Suprapubic skin (tissue), 3 donors: ENCODE results near the gene SLC6A18.

Experiments used
- POLR2AphosphoS5 ChIP-seq, 3 donors: sonication (generic); formaldehyde crosslinking; IDR thresholded peaks; one replicate each; pipeline ENCODE4 v1.6.1; 2017; ENCODE audit warnings: antibody characterized with exemption in 3 of 3
- TF ChIP-seq, protein P1 (sequence below), 2 donors: fragments of 200-600 bp in 1 of 2; fragments of 450-650 bp in 1 of 2; sonication (generic) in 1 of 2; IDR thresholded peaks; one replicate each; pipeline ENCODE4 v1.5.1; 2016 to 2019; ENCODE audit warnings: antibody characterized with exemption in 2 of 2, mild to moderate bottlenecking in 1 of 2, moderate library complexity in 1 of 2

DNA sequence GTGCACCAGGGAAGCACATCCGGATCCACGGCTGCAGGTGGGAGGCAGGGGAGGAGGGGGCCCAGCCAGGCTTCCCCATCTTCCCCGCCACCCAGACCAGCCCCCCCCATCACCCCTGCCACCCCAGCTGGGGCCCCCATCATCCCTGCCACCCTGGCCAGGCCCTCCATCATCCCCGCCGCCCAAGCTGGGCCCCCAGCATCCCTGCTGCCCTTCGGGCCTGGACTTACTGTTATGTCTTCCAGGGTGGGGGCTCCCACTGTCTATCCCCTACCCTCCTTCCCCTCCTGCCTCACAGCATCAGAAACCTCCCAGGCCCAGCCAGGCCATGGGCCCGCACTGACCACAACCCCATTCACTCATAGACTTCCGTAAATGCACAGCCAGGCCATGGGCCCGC lies 27.5 kb downstream of the SLC6A18 start:
- TF ChIP-seq, protein P1, sequence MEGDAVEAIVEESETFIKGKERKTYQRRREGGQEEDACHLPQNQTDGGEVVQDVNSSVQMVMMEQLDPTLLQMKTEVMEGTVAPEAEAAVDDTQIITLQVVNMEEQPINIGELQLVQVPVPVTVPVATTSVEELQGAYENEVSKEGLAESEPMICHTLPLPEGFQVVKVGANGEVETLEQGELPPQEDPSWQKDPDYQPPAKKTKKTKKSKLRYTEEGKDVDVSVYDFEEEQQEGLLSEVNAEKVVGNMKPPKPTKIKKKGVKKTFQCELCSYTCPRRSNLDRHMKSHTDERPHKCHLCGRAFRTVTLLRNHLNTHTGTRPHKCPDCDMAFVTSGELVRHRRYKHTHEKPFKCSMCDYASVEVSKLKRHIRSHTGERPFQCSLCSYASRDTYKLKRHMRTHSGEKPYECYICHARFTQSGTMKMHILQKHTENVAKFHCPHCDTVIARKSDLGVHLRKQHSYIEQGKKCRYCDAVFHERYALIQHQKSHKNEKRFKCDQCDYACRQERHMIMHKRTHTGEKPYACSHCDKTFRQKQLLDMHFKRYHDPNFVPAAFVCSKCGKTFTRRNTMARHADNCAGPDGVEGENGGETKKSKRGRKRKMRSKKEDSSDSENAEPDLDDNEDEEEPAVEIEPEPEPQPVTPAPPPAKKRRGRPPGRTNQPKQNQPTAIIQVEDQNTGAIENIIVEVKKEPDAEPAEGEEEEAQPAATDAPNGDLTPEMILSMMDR (IDR thresholded peaks at IDR 0.05): no peak
- TF ChIP-seq POLR2AphosphoS5 (IDR thresholded peaks at IDR 0.05): no peak
